LNCAP (cell line): ENCODE data around the gene STIM1.

Source experiments
- CTCF ChIP-seq: fragments of 450-650 bp; IDR thresholded peaks from 2 replicates; pipeline ENCODE4 v1.5.1; 2017; ENCODE audit warnings: mild to moderate bottlenecking

STIM1 gene

GRCh38 chr11:3932698-3933097 is 77.2 kb downstream of the STIM1 start:
- no peak for TF ChIP-seq CTCF

- no peak for TF ChIP-seq CTCF
Measured at GRCh38 chr11:3933165-3933628, 77.7 kb downstream of the STIM1 start.

GRCh38 chr11:3934658-3935057 is 79.2 kb downstream of the STIM1 start:
- no peak for TF ChIP-seq CTCF

- TF ChIP-seq CTCF = no peak
Measured at GRCh38 chr11:3936517-3936916, 81.1 kb downstream of the STIM1 start.

- no peak for TF ChIP-seq CTCF
Measured at GRCh38 chr11:3939211-3939610, 83.7 kb downstream of the STIM1 start.

GRCh38 chr11:3939651-3940190 is 84.3 kb downstream of the STIM1 start:
- TF ChIP-seq CTCF = no peak

- TF ChIP-seq CTCF = peak; percentile 38; the same call in 1 of the 2 replicates
Measured at GRCh38 chr11:3942160-3942955, 86.9 kb downstream of the STIM1 start.
